Psoas muscle (tissue), 8 donors: ENCODE measurements around the gene GLMN. TPM values are rescaled to one million over a fixed set of nuclear protein-coding genes. Genes with fewer than 3 reads are reported as not detected.

Experiments
- ATAC-seq, 4 donors: fragments of 200-7000 bp; cut with Tn5 transposase; one replicate each; pipeline ENCODE4 v1.9.1; 2020; ENCODE audit warnings: moderate library complexity in 3 of 4, mild to moderate bottlenecking in 2 of 4
- DNase-seq, 2 donors: peaks; one replicate each; pipeline ENCODE4 v3.0.0-alpha.2; 2020
- H3K27ac ChIP-seq: fragments of 200-600 bp; one replicate; pipeline ENCODE4 v1.8.0; 2022
- H3K27me3 ChIP-seq, 3 donors: fragments of 200-600 bp in 1 of 3; one replicate each; pipeline versions ENCODE4 v1.6.1 to v1.8.0; 2013 to 2022; ENCODE audit warnings: low read length in 2 of 3, mild to moderate bottlenecking in 2 of 3, moderate library complexity in 1 of 3; ENCODE audit not compliant: insufficient read depth in 3 of 3
- H3K36me3 ChIP-seq, 2 donors: fragments of 200-600 bp in 1 of 2; one replicate each; pipeline versions ENCODE4 v1.6.1 to v1.8.0; 2013 to 2022; ENCODE audit warnings: low read depth in 1 of 2, mild to moderate bottlenecking in 1 of 2, moderate library complexity in 1 of 2; ENCODE audit not compliant: insufficient read depth in 1 of 2
- H3K4me1 ChIP-seq: fragments of 200-600 bp; one replicate; pipeline ENCODE4 v1.8.0; 2022
- H3K4me3 ChIP-seq: fragments of 200-600 bp; one replicate; pipeline ENCODE4 v1.8.0; 2022; ENCODE audit warnings: mild to moderate bottlenecking
- H3K9me3 ChIP-seq: fragments of 200-600 bp; one replicate; pipeline ENCODE4 v1.8.0; 2022
- WGBS, 3 donors: extraction: QIAGEN DNeasy Blood & Tissue Kit; methylation state at CpG; one replicate each; pipeline versions ENCODE4 v1.1.6 to v1.1.7; 2013; 5-methylcytosine and 5-hydroxymethylcytosine counted together
- intact Hi-C, 2 donors: fragments of 100-400 bp; cut with DNase I; formaldehyde crosslinking; loops; one replicate each; pipeline versions ENCODE4 v1.11.0 to v1.14.2; 2022
- polyA plus RNA-seq, 3 donors: library from polyadenylated mRNA; stranded (reverse); fragments of 200-250 nt; gene quantifications; one replicate each; pipeline ENCODE4 v1.2.3, GENCODE V29; 2013
- total RNA-seq, 4 donors: library from RNA; stranded (reverse); fragmentation: NEBNext Ultra II Directional in 2 of 4; extraction: Animal tissue kit (Norgen Biotek cat#: 25700) in 2 of 4; gene quantifications; one replicate each; pipeline versions ENCODE4 v1.2.1 to v1.2.4, GENCODE V29; 2021 to 2023
- TF ChIP-seq, protein P1 (sequence below): fragments of 200-600 bp; IDR thresholded peaks from one replicate; pipeline ENCODE4 v1.8.0; 2022; ENCODE audit warnings: antibody characterized with exemption
- donor health status: healthy with polysubstance abuse.
- donor health status: DM: no; HTN: no; CAD: no; lungs with moderate emphysema.
- donor health status: Bipolar disorder and iron deficiency.
- donor health status: healthy.
- donor health status: DM: yes; HTN: yes; CAD: no.
- donor health status: DM: no; HTN: no; CAD: no.
- donor health status: DM: no; HTN: no; CAD: no.
- donor health status: DM: yes; HTN: yes; CAD: no.

GLMN gene
- total and polyA plus RNA-seq, 7 donors: 3.9 to 6.6 (median 5.5) TPM

DNA sequence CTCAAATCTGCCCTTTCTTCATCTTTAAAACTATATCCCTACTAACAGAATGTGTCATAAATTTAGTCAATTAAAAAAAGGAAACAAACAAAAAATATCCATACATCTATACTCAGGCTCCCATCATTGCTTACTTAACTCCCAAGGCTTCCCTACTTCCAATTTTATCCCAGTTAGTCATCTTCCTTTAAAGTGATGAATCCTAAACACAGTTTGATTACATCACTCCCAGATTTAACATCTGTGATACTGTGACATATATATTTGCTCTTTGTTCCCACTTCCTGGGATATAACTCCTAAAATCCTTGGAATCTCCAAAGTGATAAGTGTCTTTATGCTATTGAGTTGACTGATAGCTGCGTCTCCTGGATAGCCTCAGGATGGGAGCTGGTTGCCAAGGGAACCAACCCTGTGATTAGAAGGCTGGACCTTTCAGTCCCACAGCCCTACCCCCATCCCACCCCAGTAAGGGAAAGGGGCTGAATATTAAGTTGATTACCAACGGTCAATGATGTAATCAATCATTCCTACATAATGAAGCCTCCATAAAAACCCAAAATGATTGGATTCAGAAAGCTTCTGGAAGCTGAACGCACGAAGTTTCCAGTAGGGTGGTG is 21.6 kb downstream of the GLMN start:
- Histone ChIP-seq H3K27ac (no peak overlapping the region), H3K4me3 (no peak overlapping the region), H3K4me1 (no peaks in the 10 kb centered on the region), H3K36me3 (peaks cover 2 to 35% of the 10 kb centered on the region in 2 donors), H3K27me3 (no peaks in the 10 kb centered on the region), H3K9me3 (no peaks in the 10 kb centered on the region)
- no peak for ATAC-seq
- TF ChIP-seq, protein P1, sequence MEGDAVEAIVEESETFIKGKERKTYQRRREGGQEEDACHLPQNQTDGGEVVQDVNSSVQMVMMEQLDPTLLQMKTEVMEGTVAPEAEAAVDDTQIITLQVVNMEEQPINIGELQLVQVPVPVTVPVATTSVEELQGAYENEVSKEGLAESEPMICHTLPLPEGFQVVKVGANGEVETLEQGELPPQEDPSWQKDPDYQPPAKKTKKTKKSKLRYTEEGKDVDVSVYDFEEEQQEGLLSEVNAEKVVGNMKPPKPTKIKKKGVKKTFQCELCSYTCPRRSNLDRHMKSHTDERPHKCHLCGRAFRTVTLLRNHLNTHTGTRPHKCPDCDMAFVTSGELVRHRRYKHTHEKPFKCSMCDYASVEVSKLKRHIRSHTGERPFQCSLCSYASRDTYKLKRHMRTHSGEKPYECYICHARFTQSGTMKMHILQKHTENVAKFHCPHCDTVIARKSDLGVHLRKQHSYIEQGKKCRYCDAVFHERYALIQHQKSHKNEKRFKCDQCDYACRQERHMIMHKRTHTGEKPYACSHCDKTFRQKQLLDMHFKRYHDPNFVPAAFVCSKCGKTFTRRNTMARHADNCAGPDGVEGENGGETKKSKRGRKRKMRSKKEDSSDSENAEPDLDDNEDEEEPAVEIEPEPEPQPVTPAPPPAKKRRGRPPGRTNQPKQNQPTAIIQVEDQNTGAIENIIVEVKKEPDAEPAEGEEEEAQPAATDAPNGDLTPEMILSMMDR: no peak
- DNase-seq: no peak
- intact Hi-C loops: no loop called here
- WGBS, 3 donors: 93 to 98% (median 93%) methylated on average over 4 of the region's 4 CpGs

DNA sequence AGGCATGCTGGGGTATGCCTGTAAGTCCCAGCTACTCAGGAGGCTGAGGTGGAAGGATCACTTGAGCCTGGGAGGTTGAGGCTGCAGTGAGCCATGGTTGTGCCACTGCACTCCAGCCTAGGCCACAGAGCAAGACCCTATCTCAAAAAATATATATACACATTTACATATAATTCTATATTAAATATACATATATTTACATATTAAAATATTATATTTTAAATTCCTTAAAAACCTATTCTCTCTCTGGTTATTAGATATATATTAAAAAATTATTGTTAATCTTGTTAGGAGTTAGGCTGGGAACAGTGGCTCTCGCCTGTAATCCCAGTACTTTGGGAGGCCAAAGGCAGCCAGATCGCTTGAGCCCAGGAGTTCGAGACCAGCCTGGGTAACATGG is 22.7 kb downstream of the GLMN start:
- no peak for ATAC-seq
- WGBS, 3 donors: 97 to 100% (median 98%) methylated on average over 3 of the region's 3 CpGs

DNA sequence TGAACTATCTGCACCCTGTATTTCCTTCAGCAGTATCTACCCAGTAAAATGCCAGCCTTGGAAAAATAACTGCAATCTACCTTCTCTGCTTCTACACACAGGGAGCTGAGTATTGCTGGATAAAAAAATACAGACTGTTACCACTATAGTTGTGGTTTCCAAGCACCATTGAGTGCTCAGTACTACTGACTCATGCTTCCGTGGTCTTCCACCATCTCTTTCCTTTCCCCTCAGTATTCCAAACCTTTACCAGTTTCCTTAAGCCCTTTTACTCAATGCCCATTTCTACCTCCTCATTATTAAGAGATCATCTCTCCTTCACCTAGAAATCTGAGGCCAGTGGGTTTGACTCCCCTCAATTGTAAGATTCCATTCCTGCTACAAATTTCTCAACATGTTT is 23.8 kb downstream of the GLMN start:
- intact Hi-C loops: no loop called here
- WGBS, 3 donors: 91 to 97% (median 93%) methylated on average over 1 of the region's 1 CpG

More for the DNA sequence above, 22.7 kb downstream of the GLMN start:
- H3K27me3 ChIP-seq: no peaks in the 10 kb centered on the region
- intact Hi-C loops: no loop called here
- H3K27ac ChIP-seq: no peak overlapping the region
- H3K4me1 ChIP-seq: no peaks in the 10 kb centered on the region
- no peak for DNase-seq
- H3K36me3 ChIP-seq: peaks cover 2 to 28% of the 10 kb centered on the region in 2 donors
- TF ChIP-seq, protein P1: no peak
- H3K9me3 ChIP-seq: no peaks in the 10 kb centered on the region
- no peak overlapping the region for H3K4me3 ChIP-seq

DNA sequence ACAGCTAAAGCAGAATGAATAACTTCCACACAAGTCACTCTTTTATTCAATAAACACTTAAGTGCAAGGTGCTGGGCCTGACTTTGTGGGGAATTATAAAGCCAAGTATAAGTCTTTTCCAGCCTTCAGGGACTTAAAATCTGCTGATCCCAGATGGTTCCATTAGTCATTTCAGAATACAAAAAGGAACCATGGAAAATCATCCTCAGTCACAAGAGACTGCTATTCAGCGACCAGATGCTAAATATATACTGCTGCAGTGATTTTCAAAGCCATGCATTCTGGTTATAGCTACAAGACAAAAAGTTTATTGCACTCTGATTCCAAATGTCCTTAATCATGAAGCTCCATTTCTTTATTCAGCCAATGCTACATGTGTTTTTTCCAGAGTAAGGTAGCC is 25.7 kb downstream of the GLMN start:
- intact Hi-C loops: no loop called here
- H3K9me3 ChIP-seq: no peaks in the 10 kb centered on the region
- no peak overlapping the region for H3K27ac ChIP-seq
- no peaks in the 10 kb centered on the region for H3K4me1 ChIP-seq
- no peak for ATAC-seq
- peaks cover 2 to 49% of the 10 kb centered on the region in 2 donors for H3K36me3 ChIP-seq
- H3K27me3 ChIP-seq: no peaks in the 10 kb centered on the region
- 28 to 38% (median 37%) methylated on average over 1 of the region's 1 CpG for WGBS, 3 donors
- TF ChIP-seq, protein P1: no peak
- no peak for DNase-seq
- H3K4me3 ChIP-seq: no peak overlapping the region

More for the DNA sequence above, 23.8 kb downstream of the GLMN start:
- Histone ChIP-seq H3K27ac (no peak overlapping the region), H3K36me3 (peaks cover 2 to 37% of the 10 kb centered on the region in 2 donors), H3K27me3 (no peaks in the 10 kb centered on the region), H3K4me1 (no peaks in the 10 kb centered on the region), H3K4me3 (no peak overlapping the region), H3K9me3 (no peaks in the 10 kb centered on the region)
- ATAC-seq (no peak), DNase-seq (no peak)
- TF ChIP-seq, protein P1: no peak

DNA sequence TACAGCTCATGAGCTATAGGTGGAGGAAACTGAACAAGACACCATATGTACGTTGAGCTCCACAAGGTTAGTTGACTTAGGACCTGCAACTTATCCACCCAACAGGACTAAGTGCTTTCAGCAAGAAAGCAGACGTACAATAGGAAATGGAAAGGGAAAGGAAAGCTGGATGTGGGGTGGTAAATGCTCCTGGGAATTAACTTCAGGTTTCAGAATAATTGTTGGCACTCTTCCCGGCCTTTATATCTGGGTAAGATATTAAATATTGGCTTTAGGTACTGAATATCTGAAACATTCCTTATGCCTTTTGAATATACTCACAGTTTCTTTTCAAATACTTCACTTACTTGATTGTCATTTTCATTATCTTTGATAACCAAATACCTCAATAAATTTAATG is 36.3 kb downstream of the GLMN start:
- TF ChIP-seq, protein P1: no peak
- no peaks in the 10 kb centered on the region for H3K27me3 ChIP-seq
- peaks cover 0 to 77% of the 10 kb centered on the region in 2 donors for H3K36me3 ChIP-seq
- ATAC-seq (no peak), DNase-seq (no peak)
- no peak overlapping the region for H3K4me3 ChIP-seq
- no peaks in the 10 kb centered on the region for H3K9me3 ChIP-seq
- WGBS, 3 donors: 78 to 83% (median 79%) methylated on average over 3 of the region's 3 CpGs
- H3K27ac ChIP-seq: no peak overlapping the region
- intact Hi-C loops: no loop called here
- no peaks in the 10 kb centered on the region for H3K4me1 ChIP-seq
